Mesothelial cell of epicardium (in vitro differentiated cells): ENCODE results near the gene DTNA. TPM values are rescaled to one million over a fixed set of nuclear protein-coding genes. Genes with fewer than 3 reads are reported as not detected.
"Not testable (repeated sequence)": the region's sequence is repeated elsewhere in the genome, so short reads cannot be mapped to it uniquely, and the experiment has no call there.

ENCODE experiments used
- DNase-seq, 2 experiments: peaks; one replicate each; pipeline ENCODE4 v3.0.0; 2021; ENCODE audit warnings: low spot score in 2 of 2; ENCODE audit not compliant: unreplicated experiment in 2 of 2
- H3K27ac Mint-ChIP-seq: 2 replicates; pipeline ENCODE4 v1.8.0; 2021; ENCODE audit warnings: mixed read lengths
- H3K27me3 Mint-ChIP-seq: 2 replicates; pipeline ENCODE4 v1.8.0; 2021; ENCODE audit warnings: low read depth, mixed read lengths
- H3K36me3 Mint-ChIP-seq: 2 replicates; pipeline ENCODE4 v1.8.0; 2021; ENCODE audit warnings: mixed read lengths
- H3K4me1 Mint-ChIP-seq: 2 replicates; pipeline ENCODE4 v1.8.0; 2021; ENCODE audit warnings: mixed read lengths
- H3K4me3 Mint-ChIP-seq: 2 replicates; pipeline ENCODE4 v1.8.0; 2021; ENCODE audit warnings: mild to moderate bottlenecking, moderate library complexity, mixed read lengths
- H3K9me3 Mint-ChIP-seq: 2 replicates; pipeline ENCODE4 v1.8.0; 2021; ENCODE audit warnings: mixed read lengths
- CTCF ChIP-seq: fragments of 200-600 bp; sonication (generic); IDR thresholded peaks from one replicate; pipeline ENCODE4 v1.5.0; 2021; ENCODE audit warnings: antibody characterized with exemption; ENCODE audit not compliant: unreplicated experiment
- total RNA-seq: library from RNA; stranded (reverse); gene quantifications from 3 replicates; pipeline ENCODE4 v1.2.1, GENCODE V29; 2021

Gene DTNA
- total RNA-seq, 1 donor from 2014 or later, result 10.1 TPM

- no peaks in the 10 kb centered on the region for H3K27me3 Mint-ChIP-seq
- no peaks in the 10 kb centered on the region for H3K4me1 Mint-ChIP-seq
- H3K36me3 Mint-ChIP-seq, result no peaks in the 10 kb centered on the region
- no peak overlapping the region for H3K27ac Mint-ChIP-seq
- no peak for TF ChIP-seq CTCF
- no peak overlapping the region for H3K4me3 Mint-ChIP-seq
- H3K9me3 Mint-ChIP-seq, result peaks cover 14% of the 10 kb centered on the region
- DNase-seq, result no peak
Measured at GRCh38 chr18:34901299-34901698, 191.2 kb downstream of the DTNA start.

DNA sequence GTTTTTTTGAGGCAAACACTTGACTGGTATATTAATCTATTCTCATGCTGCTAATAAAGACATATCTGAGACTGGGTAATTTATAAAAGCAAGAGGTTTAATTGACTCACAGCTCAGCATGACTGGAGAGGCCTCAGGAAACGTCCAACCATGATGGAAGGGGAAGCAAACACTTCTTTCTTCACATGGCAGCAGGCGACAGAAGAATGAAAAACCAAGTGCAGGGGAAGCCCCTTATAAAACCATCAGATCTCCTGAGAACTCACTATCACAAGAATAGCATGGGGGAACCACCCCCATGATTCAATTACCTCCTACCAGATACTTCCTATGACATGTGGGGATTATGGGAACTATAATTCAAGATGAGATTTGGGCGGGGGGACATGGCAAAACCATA is 194.9 kb downstream of the DTNA start:
- peaks cover 2% of the 10 kb centered on the region for H3K36me3 Mint-ChIP-seq
- peaks cover 23% of the 10 kb centered on the region for H3K9me3 Mint-ChIP-seq
- no peaks in the 10 kb centered on the region for H3K4me1 Mint-ChIP-seq
- H3K4me3 Mint-ChIP-seq, result no peak overlapping the region
- no peaks in the 10 kb centered on the region for H3K27me3 Mint-ChIP-seq
- no peak overlapping the region for H3K27ac Mint-ChIP-seq
- TF ChIP-seq CTCF, result no peak
- DNase-seq, result no peak

DNA sequence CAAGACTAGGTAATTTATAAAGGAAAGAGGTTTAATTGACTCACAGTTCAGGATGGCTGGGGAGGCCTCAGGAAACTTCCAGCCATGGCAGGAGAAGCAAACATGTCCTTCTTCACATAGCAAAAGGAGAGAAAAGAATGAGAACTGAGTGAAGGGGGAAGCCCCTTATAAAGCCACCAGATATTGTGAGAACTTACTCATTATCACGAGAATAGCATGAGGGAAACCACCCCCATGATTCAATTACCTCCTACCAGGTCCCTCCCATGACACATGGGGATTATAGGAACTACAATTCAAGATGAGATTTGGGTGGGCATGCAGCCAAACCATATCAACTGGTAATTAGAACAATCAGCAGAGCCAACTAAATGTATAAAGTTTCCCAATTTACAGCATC is 196.9 kb downstream of the DTNA start:
- H3K36me3 Mint-ChIP-seq, H3K4me3 Mint-ChIP-seq, H3K27me3 Mint-ChIP-seq, H3K27ac Mint-ChIP-seq, DNase-seq, H3K4me1 Mint-ChIP-seq: not testable (repeated sequence)
- peaks cover 23% of the 10 kb centered on the region for H3K9me3 Mint-ChIP-seq

DNA sequence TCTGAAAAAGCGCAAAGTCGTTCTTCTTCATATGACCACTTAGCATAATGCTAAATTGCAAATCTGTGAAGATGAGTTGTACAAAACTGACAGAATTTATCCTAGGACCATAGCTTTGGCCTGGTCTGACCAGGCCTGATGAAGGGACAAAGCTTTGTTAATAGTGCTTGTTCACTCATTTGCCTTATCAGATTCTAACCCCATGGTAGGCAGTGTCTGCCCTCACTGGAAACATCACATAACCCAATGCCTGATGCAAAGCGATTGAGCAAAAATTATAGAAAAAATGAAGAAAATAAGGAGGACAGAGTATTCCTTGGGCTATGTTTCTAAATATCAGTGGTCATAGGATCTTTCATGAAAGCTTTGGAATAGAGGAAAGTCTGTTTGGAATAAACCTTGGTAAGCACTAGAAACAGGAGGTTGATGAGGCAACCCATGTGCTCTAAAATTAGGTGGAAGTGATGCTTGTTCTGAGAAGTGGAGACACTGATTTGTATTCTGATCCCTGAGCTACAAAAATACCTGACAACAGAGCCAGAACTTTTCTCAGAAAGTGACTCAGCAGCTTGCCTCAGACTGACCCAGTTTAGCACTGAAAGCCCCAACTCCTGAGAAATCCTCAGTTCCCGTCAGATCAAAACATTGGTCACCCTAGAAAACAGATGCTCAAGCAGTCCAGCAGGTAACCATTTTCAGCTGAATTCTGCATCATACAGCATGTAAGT is 199.7 kb downstream of the DTNA start:
- Mint-ChIP-seq H3K27ac (no peak overlapping the region), H3K27me3 (no peaks in the 10 kb centered on the region), H3K4me1 (peaks cover 15% of the 10 kb centered on the region), H3K36me3 (peaks cover 2% of the 10 kb centered on the region), H3K4me3 (no peak overlapping the region), H3K9me3 (peaks cover 18% of the 10 kb centered on the region)
- TF ChIP-seq CTCF, result no peak
- no peak for DNase-seq

- peaks cover 15% of the 10 kb centered on the region for H3K4me1 Mint-ChIP-seq
- no peak for DNase-seq
Measured at GRCh38 chr18:34911081-34911480, 201.0 kb downstream of the DTNA start.

More at GRCh38 chr18:34911081-34911480, 201.0 kb downstream of the DTNA start:
- H3K36me3 Mint-ChIP-seq, result peaks cover 2% of the 10 kb centered on the region
- no peaks in the 10 kb centered on the region for H3K27me3 Mint-ChIP-seq
- H3K9me3 Mint-ChIP-seq, result peaks cover 10% of the 10 kb centered on the region
- no peak overlapping the region for H3K4me3 Mint-ChIP-seq
- no peak for TF ChIP-seq CTCF
- H3K27ac Mint-ChIP-seq, result no peak overlapping the region
